GM18858 (cell line): ENCODE results near the gene TEAD3.

Experiments
- ATAC-seq: cut with Tn5 transposase; IDR thresholded peaks from one replicate; pipeline ENCODE4 v1.9.1; 2021; ENCODE audit not compliant: unreplicated experiment

The TEAD3 gene

DNA sequence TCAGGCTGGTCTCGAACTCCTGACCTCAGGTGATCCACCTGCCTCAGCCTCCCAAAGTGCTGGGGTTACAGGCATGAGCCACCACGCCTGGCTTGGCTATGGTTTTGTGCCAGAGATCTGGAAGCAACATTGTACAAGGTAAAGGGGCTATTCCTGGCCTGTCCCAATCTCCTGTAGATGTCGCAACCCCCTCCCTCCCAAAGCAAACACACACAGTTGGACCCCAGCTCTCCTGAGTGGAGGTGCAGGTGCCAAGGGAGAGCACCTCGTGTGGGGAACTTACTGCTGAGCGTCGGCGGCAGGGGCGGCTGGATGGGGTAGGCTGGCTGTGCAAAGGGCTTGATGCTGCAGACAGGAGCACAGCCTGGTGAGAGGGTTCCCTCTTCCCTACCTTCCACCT lies 19.9 kb downstream of the TEAD3 start:
- no peak for ATAC-seq

DNA sequence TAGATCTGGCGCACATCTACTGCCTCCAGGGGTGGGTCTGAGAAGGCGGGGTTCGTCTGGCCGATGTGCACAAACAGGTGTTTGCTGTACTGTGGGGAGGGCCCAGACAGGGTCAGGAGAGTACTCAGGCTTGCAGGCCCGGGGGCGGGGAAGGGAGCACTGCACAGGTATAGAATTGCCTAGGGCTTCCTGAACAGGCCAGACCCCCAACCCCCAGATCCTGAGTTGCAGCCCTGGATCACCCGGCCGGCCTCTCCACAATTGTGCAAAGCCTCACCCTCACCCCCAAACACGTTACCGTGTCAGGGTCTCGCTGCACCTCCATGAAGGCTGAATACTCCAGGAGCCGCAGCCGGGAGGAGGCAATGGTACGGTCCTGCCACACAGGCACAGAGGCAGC lies 20.9 kb downstream of the TEAD3 start:
- no peak for ATAC-seq

GRCh38 chr6:35475573-35475972 lies 21.3 kb downstream of the TEAD3 start:
- no peak for ATAC-seq

GRCh38 chr6:35474942-35475570 lies 21.8 kb downstream of the TEAD3 start:
- no peak for ATAC-seq

GRCh38 chr6:35474131-35474941 lies 22.5 kb downstream of the TEAD3 start:
- ATAC-seq = no peak

DNA sequence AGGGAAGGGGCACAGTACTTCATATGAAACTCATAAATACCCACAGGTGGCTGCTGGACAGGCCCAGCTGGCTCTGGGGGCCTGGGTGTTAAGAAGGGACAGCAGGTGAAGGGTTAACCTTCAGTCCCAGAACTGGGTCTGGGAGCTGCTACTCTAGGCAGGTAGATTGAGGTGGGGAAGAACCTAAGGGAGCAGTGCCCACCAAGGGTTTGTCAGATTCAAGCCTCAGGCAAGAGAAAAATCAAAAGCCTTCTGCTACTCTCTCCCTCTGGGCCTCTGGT lies 23.1 kb downstream of the TEAD3 start:
- no peak for ATAC-seq

GRCh38 chr6:35473075-35473849 lies 23.6 kb downstream of the TEAD3 start:
- no peak for ATAC-seq

DNA sequence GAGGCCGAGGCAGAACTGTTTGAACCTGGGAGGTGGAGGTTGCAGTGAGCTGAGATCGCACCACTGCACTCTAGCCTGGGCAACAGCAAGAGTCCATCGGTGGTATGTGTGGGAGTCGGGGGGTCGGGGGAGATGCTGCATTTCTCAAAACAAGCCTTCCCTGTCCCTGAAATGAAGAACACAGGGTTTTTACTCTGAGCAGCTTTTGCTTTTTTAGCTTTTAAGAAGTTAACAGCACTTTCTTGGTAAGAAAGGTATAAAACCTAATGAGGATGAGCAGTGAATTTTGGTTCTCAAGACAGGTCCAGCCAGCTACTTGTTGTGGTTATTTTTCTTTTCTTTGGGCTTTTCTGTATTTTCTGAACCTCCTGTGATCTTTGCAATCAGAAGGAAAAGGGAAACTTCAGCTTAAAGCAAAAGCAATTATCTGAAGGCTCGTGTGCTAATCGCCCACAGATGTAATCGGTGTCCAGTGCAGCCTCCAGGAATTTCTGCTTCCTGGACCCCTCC lies 25.0 kb downstream of the TEAD3 start:
- ATAC-seq = no peak

GRCh38 chr6:35470663-35471120 lies 26.2 kb downstream of the TEAD3 start:
- ATAC-seq = no peak

- no peak for ATAC-seq
Observed at GRCh38 chr6:35469751-35470662, 26.9 kb downstream of the TEAD3 start.

DNA sequence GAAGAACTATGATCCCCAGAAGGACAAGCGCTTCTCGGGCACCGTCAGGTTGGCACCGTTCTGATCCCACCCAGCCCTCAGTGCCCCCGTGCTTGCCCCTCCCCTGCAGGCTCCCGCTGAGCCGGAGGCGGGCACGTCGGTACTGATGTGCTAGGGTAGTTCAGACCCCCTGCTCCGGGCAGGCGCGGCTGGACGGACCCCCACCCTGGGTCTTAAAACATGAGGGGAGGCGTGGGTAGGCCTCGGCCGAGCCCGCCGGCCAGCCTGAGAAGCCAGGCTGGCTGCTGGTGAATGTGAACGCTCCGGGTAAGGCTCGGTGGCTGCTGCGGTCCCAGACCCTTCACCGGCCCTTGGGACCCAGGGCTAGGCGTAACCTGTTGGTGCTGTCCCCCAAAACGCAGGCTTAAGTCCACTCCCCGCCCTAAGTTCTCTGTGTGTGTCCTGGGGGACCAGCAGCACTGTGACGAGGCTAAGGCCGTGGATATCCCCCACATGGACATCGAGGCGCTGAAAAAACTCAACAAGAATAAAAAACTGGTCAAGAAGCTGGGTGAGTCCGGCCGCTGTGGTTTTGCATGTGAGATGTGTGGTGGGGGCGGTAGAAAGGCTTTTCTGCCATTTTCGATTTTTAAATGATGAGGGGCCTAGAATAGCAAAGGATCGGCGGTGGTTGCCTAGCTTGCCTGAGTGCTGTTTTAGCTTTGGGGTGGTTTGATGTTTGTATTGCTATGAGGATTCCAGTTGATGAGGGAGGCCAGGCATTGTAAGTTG lies 27.7 kb downstream of the TEAD3 start:
- no peak for ATAC-seq

GRCh38 chr6:35468181-35468979 lies 28.5 kb downstream of the TEAD3 start, which contains the start of gene RPL10A:
RPL10A (plus strand) TSS chr6:35468401; CDS start chr6:35468435, 34 bp downstream.
- peak; percentile 61 for ATAC-seq

DNA sequence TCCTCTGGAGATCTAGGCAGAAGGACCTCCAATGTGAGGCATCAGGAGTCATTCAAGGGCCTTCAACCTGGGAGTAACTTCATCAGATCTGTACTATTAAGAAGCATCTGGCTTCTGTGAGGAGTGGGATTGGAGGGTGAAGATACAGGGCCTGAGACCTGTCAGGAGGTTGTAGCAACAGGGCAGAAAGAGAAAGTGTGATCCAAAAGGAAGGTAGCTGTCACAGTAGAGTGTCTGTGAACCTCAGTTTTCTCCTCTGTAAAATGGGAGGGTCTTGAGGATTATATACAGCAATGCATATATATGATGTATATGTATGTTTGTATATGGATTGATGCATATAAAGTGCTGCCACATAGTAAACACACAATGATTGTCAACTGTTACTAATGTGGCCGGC lies 31.2 kb downstream of the TEAD3 start:
- ATAC-seq = no peak

DNA sequence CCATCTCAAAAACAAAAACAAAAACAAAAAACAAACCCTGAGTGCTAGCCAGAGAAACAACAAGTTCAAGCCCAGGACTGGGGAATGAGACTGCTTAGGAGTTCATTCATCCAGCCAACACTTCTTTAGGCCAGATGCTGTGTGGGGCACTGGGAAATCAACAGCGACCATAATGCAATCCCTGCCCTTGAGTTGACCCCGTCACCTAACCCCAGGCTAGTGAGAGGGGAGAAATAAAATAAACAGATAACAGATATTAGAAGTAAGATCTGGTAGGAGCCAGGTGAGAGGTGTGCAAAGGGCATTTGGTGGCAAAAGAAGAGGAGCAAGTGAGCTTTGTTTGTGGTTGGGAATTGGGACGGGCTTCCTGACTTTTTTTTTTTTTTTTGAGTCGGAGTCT lies 33.6 kb downstream of the TEAD3 start:
- no peak for ATAC-seq

DNA sequence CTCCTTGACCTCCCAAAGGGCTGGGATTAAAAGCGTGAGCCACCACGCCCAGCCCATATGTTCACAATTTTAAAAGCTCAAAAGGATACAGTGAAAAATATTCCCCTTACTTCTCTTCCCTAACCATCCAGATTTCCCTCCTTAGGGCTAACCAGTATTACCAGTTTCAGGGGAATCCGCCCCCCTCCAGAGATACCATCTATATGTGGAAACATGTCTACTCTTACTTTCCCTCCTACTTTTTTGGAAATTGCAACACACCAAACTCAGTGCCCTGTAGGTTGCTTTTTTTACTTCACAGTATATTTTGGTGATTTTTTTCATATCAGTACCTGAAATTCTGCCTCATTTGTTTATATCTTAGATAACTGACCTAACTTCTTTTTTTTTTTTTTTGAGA lies 35.6 kb downstream of the TEAD3 start:
- no peak for ATAC-seq

- no peak for ATAC-seq
Observed at GRCh38 chr6:35457907-35458306, 39.0 kb downstream of the TEAD3 start.

GRCh38 chr6:35454391-35455110 lies 42.3 kb downstream of the TEAD3 start:
- no peak for ATAC-seq

DNA sequence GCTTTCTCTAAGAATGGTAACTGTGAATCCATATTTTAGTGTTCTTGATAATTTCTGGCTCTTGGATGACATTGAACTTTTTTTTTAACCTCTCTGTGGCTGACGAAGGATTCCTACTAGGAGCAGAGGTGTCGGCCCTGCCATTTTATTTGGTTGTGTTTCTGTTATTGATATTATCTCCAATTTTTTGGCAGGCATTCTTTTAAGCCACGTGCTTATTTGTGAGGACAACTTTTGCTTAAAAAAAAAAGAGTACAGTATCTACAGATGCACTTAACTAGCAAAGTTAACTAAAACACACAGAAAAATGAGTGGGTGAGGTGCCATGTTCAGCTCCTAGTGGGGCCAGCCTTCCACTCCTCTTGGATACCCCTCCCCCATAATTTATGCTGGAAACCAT lies 43.6 kb downstream of the TEAD3 start:
- ATAC-seq = no peak
